Trophoblast cell (in vitro differentiated cells and primary cell): ENCODE measurements around the gene ANKS3.

Experiments
- DNase-seq, 2 donors: peaks; one replicate each; pipeline ENCODE4 v3.0.0-alpha.2; 2016
- H2AFZ ChIP-seq: 2 replicates; pipeline ENCODE4 v1.6.1; 2013; ENCODE audit warnings: low read length, moderate library complexity, mild to moderate bottlenecking; ENCODE audit not compliant: insufficient read depth, poor library complexity
- H2AK5ac ChIP-seq: 2 replicates; pipeline ENCODE4 v1.6.1; 2013; ENCODE audit warnings: mild to moderate bottlenecking, low read length
- H2BK120ac ChIP-seq: 2 replicates; pipeline ENCODE4 v1.6.1; 2013; ENCODE audit warnings: low read length, mild to moderate bottlenecking, moderate library complexity; ENCODE audit not compliant: insufficient read depth, poor library complexity
- H2BK12ac ChIP-seq: 2 replicates; pipeline ENCODE4 v1.6.1; 2013; ENCODE audit warnings: mild to moderate bottlenecking, low read length, moderate library complexity
- H2BK5ac ChIP-seq: 2 replicates; pipeline ENCODE4 v1.6.1; 2013; ENCODE audit warnings: low read length, low read depth, moderate library complexity, mild to moderate bottlenecking; ENCODE audit not compliant: poor library complexity
- H3K14ac ChIP-seq: 2 replicates; pipeline ENCODE4 v1.6.1; 2013; ENCODE audit warnings: mild to moderate bottlenecking, low read length
- H3K18ac ChIP-seq: 2 replicates; pipeline ENCODE4 v1.6.1; 2013; ENCODE audit warnings: mild to moderate bottlenecking, low read length
- H3K23ac ChIP-seq: 2 replicates; pipeline ENCODE4 v1.6.1; 2013; ENCODE audit warnings: low read length
- H3K27ac ChIP-seq: 2 replicates; pipeline ENCODE4 v1.5.1; 2013; ENCODE audit warnings: low read depth, mild to moderate bottlenecking, inconsistent platforms, low read length, moderate library complexity
- H3K27me3 ChIP-seq: 2 replicates; pipeline ENCODE4 v1.6.1; 2013; ENCODE audit warnings: inconsistent platforms, mild to moderate bottlenecking, low read length, moderate library complexity; ENCODE audit not compliant: insufficient read depth
- H3K36me3 ChIP-seq, 2 experiments: 1 replicate in 1 of 2; 2 replicates in 1 of 2; pipeline ENCODE4 v1.6.1; 2013; ENCODE audit warnings: low read length in 2 of 2, mild to moderate bottlenecking in 2 of 2, moderate library complexity in 1 of 2; ENCODE audit not compliant: insufficient read depth in 2 of 2, control insufficient read depth in 1 of 2
- H3K4ac ChIP-seq: 2 replicates; pipeline ENCODE4 v1.6.1; 2013; ENCODE audit warnings: low read depth, mild to moderate bottlenecking, low read length, moderate library complexity
- H3K4me1 ChIP-seq, 2 experiments: 1 replicate in 1 of 2; 2 replicates in 1 of 2; pipeline ENCODE4 v1.6.1; 2013; ENCODE audit warnings: low read length in 2 of 2, mild to moderate bottlenecking in 2 of 2, moderate library complexity in 1 of 2; ENCODE audit not compliant: insufficient read depth in 2 of 2, control insufficient read depth in 1 of 2
- H3K4me2 ChIP-seq: 2 replicates; pipeline ENCODE4 v1.6.1; 2013; ENCODE audit warnings: inconsistent platforms, mild to moderate bottlenecking, low read length, moderate library complexity
- H3K4me3 ChIP-seq: 2 replicates; pipeline ENCODE4 v1.5.1; 2013; ENCODE audit warnings: mild to moderate bottlenecking, low read depth, low read length, inconsistent platforms
- H3K79me1 ChIP-seq: one replicate; pipeline ENCODE4 v1.6.1; 2013; ENCODE audit warnings: low read length
- H3K79me2 ChIP-seq: 2 replicates; pipeline ENCODE4 v1.6.1; 2013; ENCODE audit warnings: low read length, mild to moderate bottlenecking; ENCODE audit not compliant: control insufficient read depth, insufficient read depth, poor library complexity
- H3K9ac ChIP-seq: 2 replicates; pipeline ENCODE4 v1.6.1; 2013; ENCODE audit warnings: mild to moderate bottlenecking, low read length
- H3K9me3 ChIP-seq: 2 replicates; pipeline ENCODE4 v1.6.1; 2013; ENCODE audit warnings: low read depth, mild to moderate bottlenecking, control low read depth, inconsistent platforms, low read length; ENCODE audit not compliant: insufficient read depth
- H4K12ac ChIP-seq: 2 replicates; pipeline ENCODE4 v1.6.1; 2013; ENCODE audit warnings: low read depth, mild to moderate bottlenecking, low read length, moderate library complexity
- H4K8ac ChIP-seq: 2 replicates; pipeline ENCODE4 v1.6.1; 2013; ENCODE audit warnings: low read depth, mild to moderate bottlenecking, low read length, moderate library complexity
- H4K91ac ChIP-seq: one replicate; pipeline ENCODE4 v1.6.1; 2013; ENCODE audit warnings: low read depth, mild to moderate bottlenecking, low read length, moderate library complexity
- WGBS: extraction: QIAGEN DNeasy Blood & Tissue Kit; methylation state at CpG from one replicate; pipeline ENCODE4 v1.1.7; 2013; ENCODE audit warnings: missing lambda C conversion rate; ENCODE audit not compliant: insufficient read length, insufficient coverage; ENCODE audit errors: extremely low coverage; 5-methylcytosine and 5-hydroxymethylcytosine counted together

ANKS3 gene

DNA sequence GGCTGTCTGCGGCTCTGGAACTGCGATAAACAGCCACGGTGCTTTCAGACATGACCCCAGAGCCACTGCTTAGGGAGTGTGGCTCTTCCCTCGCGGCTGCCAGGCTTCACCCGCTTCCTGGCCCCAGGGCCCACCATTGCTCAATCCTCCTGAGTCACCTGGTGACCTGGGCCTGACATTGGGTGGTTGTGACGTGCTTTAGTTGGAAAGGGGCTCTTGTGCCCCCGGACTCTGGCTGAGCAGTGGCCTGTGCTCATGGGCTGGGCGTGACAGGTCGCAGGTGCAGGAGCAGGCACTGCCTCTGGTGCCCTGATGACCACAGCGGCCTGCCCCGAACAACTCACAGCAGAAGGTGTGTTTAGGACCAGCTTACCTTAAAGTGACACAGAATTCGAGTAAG is 49.3 kb downstream of the ANKS3 start:
- no peak overlapping the region for H4K8ac ChIP-seq
- H2BK12ac ChIP-seq = no peak overlapping the region
- H2AK5ac ChIP-seq = no peak overlapping the region
- no peak overlapping the region for H3K27ac ChIP-seq
- H3K23ac ChIP-seq = no peak overlapping the region
- no peak overlapping the region for H4K12ac ChIP-seq
- no peaks in the 10 kb centered on the region for H3K79me2 ChIP-seq
- H3K9me3 ChIP-seq = no peaks in the 10 kb centered on the region
- H3K4me2 ChIP-seq = no peak overlapping the region
- no peak overlapping the region for H2BK5ac ChIP-seq
- H2BK120ac ChIP-seq = no peak overlapping the region
- no peak overlapping the region for H2AFZ ChIP-seq
- peaks cover 84 to 89% of the 10 kb centered on the region in 2 experiments for H3K36me3 ChIP-seq
- no peak overlapping the region for H3K18ac ChIP-seq
- no peak overlapping the region for H3K14ac ChIP-seq
- H3K79me1 ChIP-seq = peaks cover 3% of the 10 kb centered on the region
- peak; percentile 41 to 75 for DNase-seq
- no CpG with 5 or more reads among the region's 13 CpGs for WGBS
- H3K9ac ChIP-seq = no peak overlapping the region
- no peak overlapping the region for H3K4ac ChIP-seq
- H4K91ac ChIP-seq = no peak overlapping the region
- peaks cover 5 to 7% of the 10 kb centered on the region in 2 experiments for H3K4me1 ChIP-seq
- H3K4me3 ChIP-seq = no peak overlapping the region
- no peaks in the 10 kb centered on the region for H3K27me3 ChIP-seq

DNA sequence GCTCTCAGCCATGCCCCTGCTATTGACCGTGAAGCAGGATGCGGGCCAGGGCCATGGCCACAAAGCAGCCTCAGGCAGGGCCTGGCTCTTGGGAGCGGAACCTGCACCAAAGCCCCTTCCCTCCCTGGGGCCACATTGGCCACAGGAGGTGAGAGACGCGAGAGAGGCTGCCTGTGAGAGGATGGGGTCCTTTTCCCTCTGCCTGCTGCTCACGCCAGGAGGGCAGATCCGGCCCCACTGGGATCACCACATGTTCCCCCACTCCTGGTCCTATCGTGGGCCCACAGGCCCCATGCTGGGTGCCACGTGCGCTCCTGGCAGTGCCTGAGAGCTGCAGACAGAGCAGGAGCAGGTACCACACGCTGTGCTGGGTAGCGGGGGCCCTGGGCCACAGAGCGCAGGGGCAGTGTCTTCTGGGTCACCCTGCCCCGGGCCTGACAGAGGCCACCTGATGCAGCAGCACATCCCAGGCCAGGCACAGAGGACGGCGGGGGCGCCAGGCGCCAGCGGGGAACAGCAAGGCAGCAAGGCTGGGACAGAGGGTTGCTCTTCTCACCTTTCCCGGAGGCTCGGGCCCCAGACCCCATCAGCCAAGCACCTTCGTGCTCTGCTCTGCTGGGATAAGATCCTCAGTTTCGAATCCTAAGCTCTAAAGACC is 49.9 kb downstream of the ANKS3 start:
- peaks cover 2% of the 10 kb centered on the region for H3K79me2 ChIP-seq
- H3K79me1 ChIP-seq = peaks cover 3% of the 10 kb centered on the region
- WGBS = no CpG with 5 or more reads among the region's 23 CpGs
- no peak overlapping the region for H2AFZ ChIP-seq
- H4K8ac ChIP-seq = no peak overlapping the region
- H3K4me2 ChIP-seq = no peak overlapping the region
- no peak overlapping the region for H3K27ac ChIP-seq
- no peak overlapping the region for H3K4me3 ChIP-seq
- H3K18ac ChIP-seq = no peak overlapping the region
- H3K27me3 ChIP-seq = no peaks in the 10 kb centered on the region
- no peak overlapping the region for H2AK5ac ChIP-seq
- no peaks in the 10 kb centered on the region for H3K9me3 ChIP-seq
- H3K4me1 ChIP-seq = peaks cover 10 to 12% of the 10 kb centered on the region in 2 experiments
- DNase-seq = no peak
- no peak overlapping the region for H3K23ac ChIP-seq
- no peak overlapping the region for H4K12ac ChIP-seq
- no peak overlapping the region for H2BK120ac ChIP-seq
- H3K9ac ChIP-seq = no peak overlapping the region
- no peak overlapping the region for H3K14ac ChIP-seq
- no peak overlapping the region for H2BK5ac ChIP-seq
- H3K4ac ChIP-seq = no peak overlapping the region
- no peak overlapping the region for H4K91ac ChIP-seq
- H3K36me3 ChIP-seq = peaks cover 80 to 88% of the 10 kb centered on the region in 2 experiments
- H2BK12ac ChIP-seq = no peak overlapping the region

DNA sequence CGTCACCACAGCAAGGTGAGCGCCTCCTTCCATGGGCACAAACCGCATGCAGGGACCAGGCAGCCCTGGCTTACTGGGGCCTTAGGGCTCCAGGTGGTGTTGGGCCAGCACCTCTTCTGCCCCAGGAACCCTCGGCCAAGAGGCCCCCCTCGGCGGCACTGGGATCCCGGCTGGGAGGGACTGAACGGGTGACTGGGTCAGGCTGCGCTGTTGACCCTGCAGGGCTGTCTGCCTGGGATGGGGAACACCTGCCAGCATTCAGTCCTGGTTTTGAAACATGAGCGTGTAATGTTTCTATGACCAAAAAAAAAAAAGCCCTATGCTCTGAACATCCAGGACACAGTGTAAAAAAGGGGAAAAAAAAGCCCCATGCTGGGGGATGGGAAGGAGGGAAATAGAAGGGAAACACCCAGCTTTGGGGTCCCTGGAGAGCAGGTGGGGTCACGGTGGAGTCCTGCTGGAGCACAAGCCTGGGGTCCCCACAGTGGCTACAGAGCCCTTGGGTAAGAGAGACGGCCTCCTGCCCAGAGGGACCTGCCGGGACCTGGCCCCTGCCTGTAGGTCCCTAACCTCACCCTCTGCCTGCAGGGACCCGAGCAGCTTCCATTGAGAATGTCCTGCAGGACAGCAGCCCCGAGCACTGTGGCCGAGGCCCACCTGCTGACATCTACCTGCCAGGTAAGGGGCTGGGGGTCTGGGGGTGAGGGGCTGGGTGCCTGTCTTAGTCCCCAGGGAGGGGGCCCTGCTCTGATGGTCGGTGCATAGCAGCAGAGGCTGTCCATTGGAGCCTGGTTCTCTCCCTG is 50.6 kb downstream of the ANKS3 start:
- DNase-seq = no peak
- Histone ChIP-seq H3K4ac (no peak overlapping the region), H3K79me1 (peaks cover 3% of the 10 kb centered on the region), H4K8ac (no peak overlapping the region), H3K9me3 (no peaks in the 10 kb centered on the region), H3K14ac (no peak overlapping the region), H4K12ac (no peak overlapping the region), H2BK12ac (no peak overlapping the region), H3K79me2 (peaks cover 2% of the 10 kb centered on the region), H2BK5ac (no peak overlapping the region), H3K4me1 (peaks cover 14 to 16% of the 10 kb centered on the region in 2 experiments), H3K27me3 (no peaks in the 10 kb centered on the region), H3K36me3 (peaks cover 75 to 81% of the 10 kb centered on the region in 2 experiments), H3K9ac (no peak overlapping the region), H3K23ac (no peak overlapping the region), H2BK120ac (no peak overlapping the region), H2AFZ (no peak overlapping the region), H3K27ac (no peak overlapping the region), H3K18ac (no peak overlapping the region), H4K91ac (no peak overlapping the region), H3K4me3 (no peak overlapping the region), H3K4me2 (no peak overlapping the region), H2AK5ac (no peak overlapping the region)
- no CpG with 5 or more reads among the region's 17 CpGs for WGBS

DNA sequence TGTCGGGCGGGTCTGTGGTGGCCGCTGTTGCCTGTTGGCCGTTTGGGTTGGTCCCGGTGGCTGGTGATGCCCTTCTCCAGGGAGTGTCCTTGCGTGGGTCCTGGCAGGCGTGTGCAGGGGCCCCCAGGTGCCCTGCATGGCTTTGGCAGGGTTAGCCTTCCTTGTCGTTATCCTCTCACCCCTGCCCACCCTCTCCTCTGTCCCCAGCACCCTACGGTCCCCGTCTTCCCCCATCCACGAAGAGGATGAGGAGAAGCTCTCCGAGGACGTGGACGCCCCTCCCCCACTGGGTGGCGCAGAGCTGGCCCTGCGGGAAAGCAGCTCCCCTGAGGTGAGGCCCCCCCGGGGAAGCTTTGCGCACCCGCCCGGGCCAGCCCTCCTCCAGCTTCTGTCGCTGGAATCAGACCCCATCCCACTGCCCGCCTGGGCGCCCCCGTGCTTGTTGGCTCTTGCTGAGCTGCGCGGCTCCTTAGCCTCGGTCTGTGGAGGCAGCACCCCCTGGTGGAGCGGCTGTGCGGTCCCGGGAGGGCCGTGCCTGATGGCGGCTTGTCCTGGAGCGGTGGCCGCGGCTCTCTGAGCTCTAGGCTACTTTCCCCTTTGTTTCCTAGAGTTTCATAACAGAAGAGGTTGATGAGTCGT is 51.3 kb downstream of the ANKS3 start:
- Histone ChIP-seq H2AFZ (no peak overlapping the region), H3K27ac (no peak overlapping the region), H3K79me1 (peaks cover 3% of the 10 kb centered on the region), H3K4me1 (peaks cover 14 to 16% of the 10 kb centered on the region in 2 experiments), H4K12ac (no peak overlapping the region), H3K18ac (no peak overlapping the region), H3K9me3 (no peaks in the 10 kb centered on the region), H2BK5ac (no peak overlapping the region), H3K79me2 (peaks cover 2% of the 10 kb centered on the region), H3K27me3 (no peaks in the 10 kb centered on the region), H3K4me3 (no peak overlapping the region), H3K4me2 (no peak overlapping the region), H4K8ac (no peak overlapping the region), H2AK5ac (no peak overlapping the region), H3K9ac (no peak overlapping the region), H4K91ac (no peak overlapping the region), H2BK120ac (no peak overlapping the region), H3K4ac (no peak overlapping the region), H3K23ac (no peak overlapping the region), H3K14ac (no peak overlapping the region), H3K36me3 (peaks cover 70 to 74% of the 10 kb centered on the region in 2 experiments), H2BK12ac (no peak overlapping the region)
- peak in 1 of 2 donors; percentile 65 for DNase-seq
- no CpG with 5 or more reads among the region's 36 CpGs for WGBS
